AG09309 (cell line): ENCODE measurements around the gene FAM53A.

Experiments
- DNase-seq: peaks from one replicate; pipeline ENCODE4 v3.0.0-alpha.2; 2010; ENCODE audit warnings: low read depth
- H3K4me3 ChIP-seq: 2 replicates; pipeline ENCODE4 v1.5.1; 2011; ENCODE audit warnings: mild to moderate bottlenecking, low read depth, low read length, moderate library complexity; ENCODE audit not compliant: control insufficient read depth
- TF ChIP-seq, protein P1 (sequence below): IDR thresholded peaks from 2 replicates; pipeline ENCODE4 v1.5.1; 2011; ENCODE audit warnings: mild to moderate bottlenecking, low read depth, low read length, inconsistent platforms; ENCODE audit not compliant: insufficient read depth, control insufficient read depth; ENCODE audit errors: missing control alignments

Gene FAM53A

DNA sequence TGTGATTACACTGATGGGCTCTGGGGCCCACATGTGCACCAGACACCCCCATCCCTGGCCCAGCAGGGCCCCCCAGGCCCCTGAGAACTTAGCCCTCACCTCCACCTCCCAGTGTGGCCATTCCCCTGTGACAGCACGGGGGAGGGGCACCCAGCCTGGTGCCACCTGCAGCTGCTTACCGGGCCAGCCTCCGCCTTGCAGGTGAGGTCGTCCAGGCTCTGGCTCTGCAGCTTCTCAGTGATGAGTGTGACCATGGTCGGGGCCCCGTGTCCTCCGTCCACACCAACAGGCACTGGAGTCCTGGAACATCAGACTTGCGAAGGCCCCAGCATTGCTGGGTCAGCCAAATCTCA, 15.6 kb downstream of the FAM53A start:
- no peak for DNase-seq
- TF ChIP-seq, protein P1, sequence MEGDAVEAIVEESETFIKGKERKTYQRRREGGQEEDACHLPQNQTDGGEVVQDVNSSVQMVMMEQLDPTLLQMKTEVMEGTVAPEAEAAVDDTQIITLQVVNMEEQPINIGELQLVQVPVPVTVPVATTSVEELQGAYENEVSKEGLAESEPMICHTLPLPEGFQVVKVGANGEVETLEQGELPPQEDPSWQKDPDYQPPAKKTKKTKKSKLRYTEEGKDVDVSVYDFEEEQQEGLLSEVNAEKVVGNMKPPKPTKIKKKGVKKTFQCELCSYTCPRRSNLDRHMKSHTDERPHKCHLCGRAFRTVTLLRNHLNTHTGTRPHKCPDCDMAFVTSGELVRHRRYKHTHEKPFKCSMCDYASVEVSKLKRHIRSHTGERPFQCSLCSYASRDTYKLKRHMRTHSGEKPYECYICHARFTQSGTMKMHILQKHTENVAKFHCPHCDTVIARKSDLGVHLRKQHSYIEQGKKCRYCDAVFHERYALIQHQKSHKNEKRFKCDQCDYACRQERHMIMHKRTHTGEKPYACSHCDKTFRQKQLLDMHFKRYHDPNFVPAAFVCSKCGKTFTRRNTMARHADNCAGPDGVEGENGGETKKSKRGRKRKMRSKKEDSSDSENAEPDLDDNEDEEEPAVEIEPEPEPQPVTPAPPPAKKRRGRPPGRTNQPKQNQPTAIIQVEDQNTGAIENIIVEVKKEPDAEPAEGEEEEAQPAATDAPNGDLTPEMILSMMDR, result no peak
- no peak overlapping the region for H3K4me3 ChIP-seq

DNA sequence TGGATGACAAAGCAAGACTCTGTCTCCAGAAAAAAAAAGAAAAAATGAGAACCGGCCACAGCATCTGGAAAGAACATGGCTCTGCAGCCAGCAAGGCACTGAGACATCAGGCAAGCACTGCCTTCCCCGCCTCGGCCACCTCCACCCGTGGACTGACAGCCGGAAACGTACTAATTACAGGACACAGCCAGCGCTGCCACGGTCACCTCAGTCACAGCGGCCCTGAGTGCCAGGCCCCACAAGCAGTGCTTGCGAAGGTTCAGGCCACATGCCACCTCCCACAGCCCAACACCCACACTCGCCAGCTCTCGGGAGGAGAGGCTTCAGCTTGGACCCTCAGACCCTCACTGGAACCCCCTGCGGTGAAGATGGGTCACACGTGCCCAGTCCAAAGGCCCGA, 16.8 kb downstream of the FAM53A start:
- no peak for DNase-seq

DNA sequence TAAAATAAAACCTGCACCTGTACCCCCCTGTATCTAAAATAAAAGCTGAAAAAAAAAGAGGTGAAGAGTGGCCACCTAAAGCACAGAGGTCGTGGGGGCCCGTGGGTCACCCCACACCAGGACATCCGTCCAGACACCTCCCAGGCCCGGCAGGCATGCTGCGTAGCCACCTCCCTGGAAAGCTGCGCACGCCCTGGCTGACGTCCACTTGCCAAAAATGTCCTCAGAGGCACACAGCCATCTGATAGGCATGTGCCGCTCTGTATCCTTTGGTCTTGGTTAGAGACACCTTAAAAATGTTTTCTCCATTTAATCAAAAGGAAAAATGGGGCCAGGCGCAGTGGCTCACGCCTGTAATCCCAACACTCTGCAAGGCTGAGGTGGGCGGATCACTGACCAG, 17.7 kb downstream of the FAM53A start:
- no peak for DNase-seq
- TF ChIP-seq, protein P1, result no peak
- no peak overlapping the region for H3K4me3 ChIP-seq

More for the DNA sequence above, 16.8 kb downstream of the FAM53A start:
- no peak overlapping the region for H3K4me3 ChIP-seq
- TF ChIP-seq, protein P1, result no peak

DNA sequence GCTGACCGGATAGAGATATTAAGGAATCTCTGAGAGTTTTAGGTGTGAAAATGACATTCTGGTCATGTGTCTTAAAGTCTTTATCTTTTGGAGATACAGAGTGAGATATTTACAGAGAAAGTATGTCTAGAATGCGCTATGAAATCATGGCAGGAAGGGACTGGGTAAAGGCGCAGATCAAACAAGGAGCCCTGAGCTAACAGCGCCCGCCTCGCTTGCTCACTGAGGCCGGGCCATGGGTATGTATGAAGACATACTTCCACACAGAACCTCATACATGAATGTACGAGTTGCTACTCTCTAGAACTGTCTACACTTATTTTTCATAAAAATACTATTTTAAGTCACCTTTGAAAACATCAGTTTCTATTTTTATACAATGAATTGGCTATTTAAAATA, 20.0 kb downstream of the FAM53A start:
- no peak overlapping the region for H3K4me3 ChIP-seq
- DNase-seq, result no peak
- TF ChIP-seq, protein P1, result no peak

DNA sequence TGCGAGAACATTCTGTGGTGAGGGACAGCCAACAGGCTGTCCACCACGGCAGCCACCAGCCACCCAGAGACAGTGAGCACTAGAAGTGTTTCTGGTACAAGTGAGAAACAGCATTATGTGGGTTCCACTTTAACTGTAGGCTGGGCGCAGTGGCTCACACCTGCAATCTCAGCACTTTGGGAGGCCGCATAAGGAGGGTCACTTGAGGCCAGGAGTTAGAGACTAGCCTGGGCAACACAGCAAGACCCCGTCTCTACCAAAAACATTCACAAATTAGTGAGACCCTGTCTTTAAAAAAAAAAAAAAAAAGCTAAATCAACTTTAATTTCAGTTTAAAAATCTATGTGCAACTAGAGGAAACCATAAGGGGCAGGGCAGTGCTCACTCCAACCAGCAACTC, 20.6 kb downstream of the FAM53A start:
- no peak for DNase-seq
- TF ChIP-seq, protein P1, result no peak
- no peak overlapping the region for H3K4me3 ChIP-seq

DNA sequence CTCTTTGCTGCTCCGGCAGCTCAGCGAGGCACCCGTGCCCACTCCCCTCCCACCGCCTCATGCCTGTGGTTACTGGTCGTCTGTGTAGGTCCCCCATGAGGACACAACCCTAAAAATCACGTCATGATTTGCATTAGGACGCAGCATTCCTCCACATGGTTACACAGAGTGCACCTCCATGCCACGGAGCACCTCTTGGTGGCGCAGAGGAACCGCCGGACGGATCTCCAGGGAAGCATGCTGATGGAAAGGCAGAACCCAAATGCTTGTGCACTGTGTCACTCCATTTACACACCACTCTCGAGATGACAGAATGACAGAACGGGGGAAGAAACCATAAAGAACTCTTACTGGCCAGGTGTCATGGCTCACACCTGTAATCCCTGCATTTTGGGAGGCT, 22.4 kb downstream of the FAM53A start:
- DNase-seq, result no peak
- H3K4me3 ChIP-seq, result no peak overlapping the region
- TF ChIP-seq, protein P1, result no peak
